GM12878 (cell line): ENCODE data around the gene MEIKIN. TPM values are rescaled to one million over a fixed set of nuclear protein-coding genes. Genes with fewer than 3 reads are reported as not detected.

Experiments
- ATAC-seq: fragments of 200-7000 bp; cut with Tn5 transposase; 3 replicates; pipeline ENCODE4 v1.9.1; 2020; ENCODE audit warnings: mild to moderate bottlenecking, moderate library complexity
- BruUV-seq: library from RNA; stranded (reverse); fragments of 400-500 nt; replicated peaks from 2 replicates; lab custom pipeline; 2021; lab: Mats Ljungman, UMichigan
- CTCF ChIA-PET: fragments of 300-600 bp; sonication (Branson Sonifier 250); formaldehyde crosslinking; extraction: SDS; loops from one replicate; lab custom pipeline; 2021; ENCODE audit warnings: inconsistent platforms; lab: Yijun Ruan, JAX
- POLR2A ChIA-PET: fragments of 350-600 bp; formaldehyde crosslinking; extraction: SDS; loops from one replicate; lab custom pipeline; 2021; ENCODE audit warnings: inconsistent platforms; lab: Charles Lee
- RAD21 ChIA-PET: fragments of 300-600 bp; sonication (Branson Sonifier 250); formaldehyde crosslinking; loops from one replicate; lab custom pipeline; 2023; ENCODE audit warnings: antibody characterized with exemption; ENCODE audit not compliant: unreplicated experiment; lab: Charles Lee
- SMC1A ChIA-PET: fragments of 300-600 bp; sonication (Branson Sonifier 250); formaldehyde crosslinking; loops from one replicate; lab custom pipeline; 2023; ENCODE audit not compliant: unreplicated experiment, uncharacterized antibody; lab: Charles Lee
- DNase-seq: peaks from one replicate; pipeline ENCODE4 v3.0.0-alpha.2; 2011; ENCODE audit warnings: low read depth, low spot score
- FAIRE-seq: peaks from 3 replicates; lab custom pipeline; 2011; peaks lifted over from hg19 to GRCh38; lab: Jason Lieb, UNC
- H2AFZ ChIP-seq: 2 replicates; pipeline ENCODE4 v1.6.0; 2011; ENCODE audit warnings: low read depth, low read length, control low read depth; ENCODE audit not compliant: control insufficient read depth
- H3K27ac ChIP-seq: 2 replicates; pipeline ENCODE4 v1.5.1; 2011; ENCODE audit warnings: control low read depth; ENCODE audit not compliant: control insufficient read depth, insufficient read depth
- H3K27me3 ChIP-seq, 2 experiments: replicated peaks in 1 of 2; 2 replicates each; pipeline versions ENCODE4 v1.6.0 to v1.6.1; 2011; ENCODE audit warnings: low read length in 1 of 2; ENCODE audit not compliant: control insufficient read depth in 2 of 2, insufficient read depth in 2 of 2
- H3K36me3 ChIP-seq, 2 experiments: 2 replicates each; pipeline ENCODE4 v1.5.1; 2011; ENCODE audit warnings: low read length in 1 of 2; ENCODE audit not compliant: control insufficient read depth in 2 of 2, insufficient read depth in 2 of 2
- H3K4me1 ChIP-seq: 2 replicates; pipeline ENCODE4 v1.6.1; 2011; ENCODE audit warnings: mild to moderate bottlenecking, low read length, moderate library complexity, mixed read lengths; ENCODE audit not compliant: control insufficient read depth, insufficient read depth
- H3K4me2 ChIP-seq: 2 replicates; pipeline ENCODE4 v1.6.0; 2011; ENCODE audit warnings: control low read depth; ENCODE audit not compliant: control insufficient read depth, insufficient read depth
- H3K4me3 ChIP-seq: fragments of 200-600 bp; sonication (generic); 2 replicates; pipeline ENCODE4 v1.5.1; 2016
- H3K79me2 ChIP-seq: 2 replicates; pipeline ENCODE4 v1.6.0; 2011; ENCODE audit warnings: low read length; ENCODE audit not compliant: control insufficient read depth, insufficient read depth
- H3K9ac ChIP-seq: 2 replicates; pipeline ENCODE4 v1.8.0; 2011; ENCODE audit warnings: low read length, control low read depth, mixed read lengths; ENCODE audit not compliant: control insufficient read depth, insufficient read depth
- H3K9me3 ChIP-seq: replicated peaks from 3 replicates; pipeline ENCODE4 v1.5.1; 2011; ENCODE audit warnings: mild to moderate bottlenecking, low read length; ENCODE audit not compliant: control insufficient read depth, insufficient read depth
- H4K20me1 ChIP-seq: 2 replicates; pipeline ENCODE4 v1.6.0; 2011; ENCODE audit not compliant: control insufficient read depth, insufficient read depth
- CBFB ChIP-seq: IDR thresholded peaks from 2 replicates; pipeline ENCODE4 v1.6.1; 2016; ENCODE audit warnings: antibody characterized with exemption, low read depth
- CHD2 ChIP-seq: IDR thresholded peaks from 2 replicates; pipeline ENCODE4 v1.6.1; 2011; ENCODE audit warnings: low read depth, low read length, improper control_type of control experiment, borderline replicate concordance
- CHD4 ChIP-seq: fragments of 200-600 bp; sonication (generic); IDR thresholded peaks from 2 replicates; pipeline ENCODE4 v1.6.1; 2016; ENCODE audit warnings: mild to moderate bottlenecking
- HDGF ChIP-seq: fragments of 450-650 bp; IDR thresholded peaks from 2 replicates; pipeline ENCODE4 v1.6.1; 2016; ENCODE audit warnings: antibody characterized with exemption
- MEF2A ChIP-seq: IDR thresholded peaks from 2 replicates; pipeline ENCODE4 v1.6.1; 2011; ENCODE audit warnings: low read depth, mild to moderate bottlenecking, low read length, moderate library complexity; ENCODE audit not compliant: insufficient read depth
- NFIC ChIP-seq: IDR thresholded peaks from 2 replicates; pipeline ENCODE4 v1.6.1; 2012; ENCODE audit warnings: low read depth, mild to moderate bottlenecking, inconsistent platforms, low read length, moderate library complexity
- RAD51 ChIP-seq: fragments of 450-650 bp; IDR thresholded peaks from 2 replicates; pipeline ENCODE4 v1.6.1; 2016; ENCODE audit warnings: moderate library complexity, mild to moderate bottlenecking, inconsistent platforms
- SUPT20H ChIP-seq: IDR thresholded peaks from 2 replicates; pipeline ENCODE4 v1.6.1; 2011; ENCODE audit warnings: low read depth, mild to moderate bottlenecking, low read length, moderate library complexity, borderline replicate concordance; ENCODE audit not compliant: control insufficient read depth
- TAF1 ChIP-seq: IDR thresholded peaks from 2 replicates; pipeline ENCODE4 v1.6.1; 2011; ENCODE audit warnings: mild to moderate bottlenecking, low read depth, low read length, borderline replicate concordance
- ZNF622 ChIP-seq: fragments of 450-650 bp; IDR thresholded peaks from 2 replicates; pipeline ENCODE4 v1.6.1; 2017; ENCODE audit warnings: mild to moderate bottlenecking, inconsistent platforms
- WGBS: methylation state at CpG from one replicate; pipeline ENCODE4 v1.1.6; 2016; ENCODE audit warnings: low lambda C conversion rate; ENCODE audit not compliant: insufficient replicate concordance, insufficient coverage; ENCODE audit errors: missing lambda C conversion rate; 5-methylcytosine and 5-hydroxymethylcytosine counted together
- in situ Hi-C: fragments of 300-500 bp; cut with MboI; formaldehyde crosslinking; loops from 9 replicates; pipeline ENCODE4 v1.14.3; 2018; ENCODE audit warnings: mixed read lengths
- intact Hi-C: fragments of 100-400 bp; cut with micrococcal nuclease; formaldehyde crosslinking; loops from one replicate; pipeline ENCODE4 v1.14.2; 2022; ENCODE audit not compliant: unreplicated experiment
- polyA plus RNA-seq, 11 experiments: library from polyadenylated mRNA; depleted of rRNA in 4 of 11; unstranded in 6 of 11; stranded (reverse) in 5 of 11; fragments of >200 nt; fragmentation: Nextera tagmentation in 4 of 11; fragmentation: Illumina TruSeq in 1 of 11; extraction: Ambion mirVana in 4 of 11; extraction: Trizol in 1 of 11; gene quantifications; 1 replicate in 1 of 11; 2 replicates in 10 of 11; pipeline versions ENCODE4 v1.2.1 to v1.2.3, GENCODE V29; 2011 to 2016; ENCODE audit warnings: inconsistent platforms in 2 of 11, missing spikeins in 2 of 11, low read depth in 1 of 11
- total RNA-seq, 4 experiments: library from RNA; depleted of rRNA in 3 of 4; stranded (reverse); fragments of >200 nt in 3 of 4; fragmentation: Illumina TruSeq in 1 of 4; extraction: Trizol in 1 of 4; gene quantifications; 2 replicates each; pipeline versions ENCODE4 v1.2.1 to v1.2.3, GENCODE V29; 2013 to 2021
- TF ChIP-seq, protein P1 (sequence below): fragments of 450-650 bp; IDR thresholded peaks from 2 replicates; pipeline ENCODE4 v1.6.1; 2014; ENCODE audit warnings: mild to moderate bottlenecking
- TF ChIP-seq, protein P2 (sequence below): fragments of 450-650 bp; IDR thresholded peaks from 2 replicates; pipeline ENCODE4 v1.6.1; 2018; ENCODE audit warnings: borderline replicate concordance, mild to moderate bottlenecking; ENCODE audit not compliant: partially characterized antibody

The MEIKIN gene
- total and polyA plus RNA-seq, 10 of the 15 experiments (the other 5 are each of a cell fraction or from before 2014, with no cell fraction given) = not detected

DNA sequence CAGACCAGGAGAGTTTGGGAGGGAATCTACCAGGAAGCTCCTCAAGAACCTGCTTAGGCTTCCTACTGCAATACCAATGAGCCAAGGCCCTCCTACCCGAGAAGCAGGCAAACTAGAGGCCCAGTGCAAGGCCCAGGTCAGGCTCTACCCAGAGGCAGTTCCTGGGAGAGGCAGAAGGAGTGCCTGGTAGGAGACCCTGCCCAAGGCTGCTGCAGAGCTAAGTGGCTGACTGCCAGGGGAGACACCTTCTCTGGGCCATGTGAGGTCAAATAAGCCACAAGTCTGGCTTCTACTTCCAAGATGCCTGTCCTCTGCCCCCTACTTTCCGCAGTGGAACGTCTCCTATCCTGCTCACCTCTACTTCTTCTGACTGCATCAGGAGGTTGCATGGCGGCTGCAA is 48.2 kb upstream of the MEIKIN start:
- Histone ChIP-seq H3K27ac (no peak overlapping the region), H2AFZ (no peak overlapping the region), H3K79me2 (no peaks in the 10 kb centered on the region), H3K9me3 (no peaks in the 10 kb centered on the region), H3K4me1 (no peaks in the 10 kb centered on the region), H4K20me1 (no peaks in the 10 kb centered on the region), H3K4me2 (no peak overlapping the region), H3K9ac (no peak overlapping the region), H3K27me3 (peaks cover 0 to 2% of the 10 kb centered on the region in 2 experiments; a peak in 1 of 4 replicates), H3K36me3 (no peaks in the 10 kb centered on the region), H3K4me3 (no peak overlapping the region)
- FAIRE-seq (no peak), DNase-seq (no peak), ATAC-seq (no peak)
- in situ Hi-C loops = no loop called here
- CTCF ChIA-PET = interaction anchor here (1.3 kb wide), 1 partner anchor 10 kb away, joined by 3 read pairs; no protein-coding TSS in a partner anchor
- RAD21 ChIA-PET = no interaction called here
- TF ChIP-seq TAF1 = no peak
- POLR2A ChIA-PET = no interaction called here
- WGBS = 55% methylated on average over 4 of the region's 4 CpGs
- BruUV-seq = no TSS peak
- intact Hi-C loops = no loop called here
- SMC1A ChIA-PET = interaction anchor here (0.7 kb wide), 1 partner anchor 1633 kb away, joined by 3 read pairs; no protein-coding TSS in a partner anchor

DNA sequence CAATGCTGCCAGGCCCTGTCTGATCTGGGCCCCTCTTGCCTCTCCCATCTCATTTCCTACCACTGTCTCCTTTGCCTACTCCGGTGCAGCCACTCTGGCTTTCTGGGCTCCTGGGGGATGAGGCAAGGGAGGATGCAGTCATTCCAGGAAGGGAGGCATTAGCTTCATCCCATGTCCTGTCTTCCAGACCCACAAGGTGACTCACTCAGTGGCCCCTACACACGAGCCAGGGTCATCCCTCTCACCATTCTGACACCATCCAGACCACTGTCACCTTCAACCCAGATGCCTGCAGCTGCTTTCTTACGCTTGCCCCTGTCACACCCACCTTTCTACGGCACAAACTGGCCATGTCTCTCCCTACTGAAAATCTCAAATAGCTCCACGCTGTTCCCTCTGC is 46.9 kb upstream of the MEIKIN start:
- Histone ChIP-seq H3K4me1 (no peaks in the 10 kb centered on the region), H3K9ac (no peak overlapping the region), H3K27me3 (peaks cover 0 to 2% of the 10 kb centered on the region in 2 experiments; a peak in 1 of 4 replicates), H4K20me1 (no peaks in the 10 kb centered on the region), H3K27ac (no peak overlapping the region), H3K4me3 (no peak overlapping the region), H2AFZ (no peak overlapping the region), H3K4me2 (no peak overlapping the region), H3K36me3 (no peaks in the 10 kb centered on the region), H3K79me2 (no peaks in the 10 kb centered on the region), H3K9me3 (no peaks in the 10 kb centered on the region)
- RAD21 ChIA-PET = no interaction called here
- 43% methylated on average over 5 of the region's 5 CpGs for WGBS
- FAIRE-seq = no peak
- no peak for DNase-seq
- no TSS peak for BruUV-seq
- SMC1A ChIA-PET = interaction anchor here (1.4 kb wide), 1 partner anchor 8 kb away, joined by 3 read pairs; no protein-coding TSS in a partner anchor
- intact Hi-C loops (no loop called here), in situ Hi-C loops (no loop called here)
- POLR2A ChIA-PET = interaction anchor here (0.5 kb wide), 1 partner anchor 741 kb away, joined by 3 read pairs; no protein-coding TSS in a partner anchor
- CTCF ChIA-PET = no interaction called here
- ATAC-seq = no peak
- TF ChIP-seq CHD2 (no peak), RAD51 (no peak), SUPT20H (no peak), MEF2A (no peak), CBFB (no peak), HDGF (no peak), CHD4 (no peak), ZNF622 (no peak), NFIC (no peak)
- TF ChIP-seq, protein P1, sequence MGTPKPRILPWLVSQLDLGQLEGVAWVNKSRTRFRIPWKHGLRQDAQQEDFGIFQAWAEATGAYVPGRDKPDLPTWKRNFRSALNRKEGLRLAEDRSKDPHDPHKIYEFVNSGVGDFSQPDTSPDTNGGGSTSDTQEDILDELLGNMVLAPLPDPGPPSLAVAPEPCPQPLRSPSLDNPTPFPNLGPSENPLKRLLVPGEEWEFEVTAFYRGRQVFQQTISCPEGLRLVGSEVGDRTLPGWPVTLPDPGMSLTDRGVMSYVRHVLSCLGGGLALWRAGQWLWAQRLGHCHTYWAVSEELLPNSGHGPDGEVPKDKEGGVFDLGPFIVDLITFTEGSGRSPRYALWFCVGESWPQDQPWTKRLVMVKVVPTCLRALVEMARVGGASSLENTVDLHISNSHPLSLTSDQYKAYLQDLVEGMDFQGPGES = no peak
- TF ChIP-seq, protein P2, sequence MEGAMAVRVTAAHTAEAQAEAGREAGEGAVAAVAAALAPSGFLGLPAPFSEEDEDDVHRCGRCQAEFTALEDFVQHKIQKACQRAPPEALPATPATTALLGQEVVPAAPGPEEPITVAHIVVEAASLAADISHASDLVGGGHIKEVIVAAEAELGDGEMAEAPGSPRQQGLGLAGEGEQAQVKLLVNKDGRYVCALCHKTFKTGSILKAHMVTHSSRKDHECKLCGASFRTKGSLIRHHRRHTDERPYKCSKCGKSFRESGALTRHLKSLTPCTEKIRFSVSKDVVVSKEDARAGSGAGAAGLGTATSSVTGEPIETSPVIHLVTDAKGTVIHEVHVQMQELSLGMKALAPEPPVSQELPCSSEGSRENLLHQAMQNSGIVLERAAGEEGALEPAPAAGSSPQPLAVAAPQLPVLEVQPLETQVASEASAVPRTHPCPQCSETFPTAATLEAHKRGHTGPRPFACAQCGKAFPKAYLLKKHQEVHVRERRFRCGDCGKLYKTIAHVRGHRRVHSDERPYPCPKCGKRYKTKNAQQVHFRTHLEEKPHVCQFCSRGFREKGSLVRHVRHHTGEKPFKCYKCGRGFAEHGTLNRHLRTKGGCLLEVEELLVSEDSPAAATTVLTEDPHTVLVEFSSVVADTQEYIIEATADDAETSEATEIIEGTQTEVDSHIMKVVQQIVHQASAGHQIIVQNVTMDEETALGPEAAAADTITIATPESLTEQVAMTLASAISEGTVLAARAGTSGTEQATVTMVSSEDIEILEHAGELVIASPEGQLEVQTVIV = no peak
